ENCODE results near the gene FGD6. TPM values are rescaled to one million over a fixed set of nuclear protein-coding genes. Genes with fewer than 3 reads are reported as not detected.

FGD6 gene
- total RNA-seq, 1 experiment from 2014 or later: 28.3 TPM

- no peaks in the 10 kb centered on the region for H3K9me3 ChIP-seq (ENCODE audit: control insufficient read depth, insufficient read depth, low read depth, low read length)
- no peak overlapping the region for H3K4me3 ChIP-seq (ENCODE audit: low read depth in 2 of 2, low read length in 2 of 2)
- peaks cover 14% of the 10 kb centered on the region for H3K36me3 ChIP-seq (ENCODE audit: control insufficient read depth, insufficient read depth, low read length)
- TF ChIP-seq TCF7L2 (IDR thresholded peaks at IDR 0.05; ENCODE audit: low read depth, low read length) (peak; percentile 93), POLR2AphosphoS5 (IDR thresholded peaks at IDR 0.05; ENCODE audit: low read depth, low read length) (no peak)
- H3K27me3 ChIP-seq (ENCODE audit: control insufficient read depth, insufficient read depth, low read length): no peaks in the 10 kb centered on the region
- BruUV-seq (replicated peaks): no TSS peak
- CTCF ChIA-PET: interaction anchor here (0.7 kb wide), 1 partner anchor 97 kb away, joined by 4 read pairs; no protein-coding TSS in a partner anchor
- peak overlapping the region; percentile 93 for H3K27ac ChIP-seq (ENCODE audit: low read length)
- intact Hi-C loops (cut with micrococcal nuclease; ENCODE audit: unreplicated experiment) (no loop called here), in situ Hi-C loops (cut with HindIII; ENCODE audit: low pct_unique_long_range_greater_than_20kb, low sequenced_read_pairs) (no loop called here)
- DNase-seq (ENCODE audit: low read depth, low spot score) (no peak), ATAC-seq (no peak)
- POLR2A ChIA-PET: no interaction called here
- H3K4me1 ChIP-seq (ENCODE audit: control insufficient read depth, insufficient read depth, low read length): peaks cover 33% of the 10 kb centered on the region
Measured at GRCh38 chr12:95085612-95086011, 131.7 kb downstream of the FGD6 start.

- intact Hi-C loops (cut with micrococcal nuclease; ENCODE audit: unreplicated experiment) (no loop called here), in situ Hi-C loops (cut with HindIII; ENCODE audit: low pct_unique_long_range_greater_than_20kb, low sequenced_read_pairs) (no loop called here)
- H3K27me3 ChIP-seq (ENCODE audit: control insufficient read depth, insufficient read depth, low read length): no peaks in the 10 kb centered on the region
- BruUV-seq (replicated peaks): no TSS peak
- ATAC-seq (peak; percentile 94), DNase-seq (ENCODE audit: low read depth, low spot score) (no peak)
- peaks cover 9% of the 10 kb centered on the region; the same call in 1 of the 2 replicates for H3K36me3 ChIP-seq (ENCODE audit: control insufficient read depth, insufficient read depth, low read length)
- ChIA-PET POLR2A (no interaction called here), CTCF (no interaction called here)
- TF ChIP-seq SIN3A (IDR thresholded peaks at IDR 0.05; ENCODE audit: borderline replicate concordance, insufficient read depth, low read depth, low read length) (no peak), POLR2AphosphoS5 (IDR thresholded peaks at IDR 0.05; ENCODE audit: low read depth, low read length) (peak; percentile 78), TCF7L2 (IDR thresholded peaks at IDR 0.05; ENCODE audit: low read depth, low read length) (peak; percentile 89)
- no peaks in the 10 kb centered on the region for H3K9me3 ChIP-seq (ENCODE audit: control insufficient read depth, insufficient read depth, low read depth, low read length)
- H3K4me1 ChIP-seq (ENCODE audit: control insufficient read depth, insufficient read depth, low read length): peaks cover 33% of the 10 kb centered on the region
- H3K4me3 ChIP-seq (ENCODE audit: low read depth in 2 of 2, low read length in 2 of 2): no peak overlapping the region; a peak in 1 of 4 replicates
- H3K27ac ChIP-seq (ENCODE audit: low read length): peak overlapping the region; percentile 93
Measured at GRCh38 chr12:95083938-95084337, 133.3 kb downstream of the FGD6 start.

- peaks cover 33% of the 10 kb centered on the region for H3K4me1 ChIP-seq (ENCODE audit: control insufficient read depth, insufficient read depth, low read length)
- H3K4me3 ChIP-seq (ENCODE audit: low read depth in 2 of 2, low read length in 2 of 2): no peak overlapping the region
- ATAC-seq (0 out of 2 replicates have a peak, but pooled peaks have one; percentile 40), DNase-seq (ENCODE audit: low read depth, low spot score) (no peak)
- BruUV-seq (replicated peaks): no TSS peak
- H3K27me3 ChIP-seq (ENCODE audit: control insufficient read depth, insufficient read depth, low read length): no peaks in the 10 kb centered on the region
- in situ Hi-C loops (cut with HindIII; ENCODE audit: low pct_unique_long_range_greater_than_20kb, low sequenced_read_pairs) (no loop called here), intact Hi-C loops (cut with micrococcal nuclease; ENCODE audit: unreplicated experiment) (no loop called here)
- ChIA-PET POLR2A (no interaction called here), CTCF (no interaction called here)
- peak overlapping the region; percentile 93 for H3K27ac ChIP-seq (ENCODE audit: low read length)
- no peaks in the 10 kb centered on the region for H3K9me3 ChIP-seq (ENCODE audit: control insufficient read depth, insufficient read depth, low read depth, low read length)
- TF ChIP-seq SIN3A (IDR thresholded peaks at IDR 0.05; ENCODE audit: borderline replicate concordance, insufficient read depth, low read depth, low read length): no peak
- no peak for TF ChIP-seq TCF7L2 (IDR thresholded peaks at IDR 0.05; ENCODE audit: low read depth, low read length)
- no peak for TF ChIP-seq CTCF (IDR thresholded peaks at IDR 0.05)
- TF ChIP-seq REST (IDR thresholded peaks at IDR 0.05; ENCODE audit: insufficient read depth in 1 of 2, low read depth in 2 of 2, low read length in 1 of 2): no peak
- TF ChIP-seq POLR2AphosphoS5 (IDR thresholded peaks at IDR 0.05; ENCODE audit: low read depth, low read length): no peak
- peaks cover 8% of the 10 kb centered on the region; the same call in 1 of the 2 replicates for H3K36me3 ChIP-seq (ENCODE audit: control insufficient read depth, insufficient read depth, low read length)
Measured at GRCh38 chr12:95083471-95083870, 133.8 kb downstream of the FGD6 start.

All from Panc1 (cell line).